Caco-2 (cell line): ENCODE measurements around the gene SCAPER. TPM values are rescaled to one million over a fixed set of nuclear protein-coding genes. Genes with fewer than 3 reads are reported as not detected.

ENCODE experiments used
- BruUV-seq: library from RNA; stranded (reverse); fragments of 400-500 nt; replicated peaks from 2 replicates; lab custom pipeline; 2021; lab: Mats Ljungman, UMichigan
- CTCF ChIA-PET: fragments of 300-600 bp; sonication (Branson Sonifier 250); formaldehyde crosslinking; loops from one replicate; lab custom pipeline; 2022; ENCODE audit warnings: antibody characterized with exemption; lab: Charles Lee
- POLR2A ChIA-PET: fragments of 300-600 bp; sonication (Branson Sonifier 250); formaldehyde crosslinking; loops from one replicate; lab custom pipeline; 2022; ENCODE audit warnings: antibody characterized with exemption; lab: Charles Lee
- DNase-seq, 2 experiments: peaks; one replicate each; pipeline versions ENCODE4 v3.0.0 to v3.0.0-alpha.2; 2020 to 2022
- H3K27me3 ChIP-seq: replicated peaks from 2 replicates; pipeline ENCODE4 v1.6.0; 2011; ENCODE audit warnings: low read length; ENCODE audit not compliant: control insufficient read depth, insufficient read depth
- H3K36me3 ChIP-seq: 2 replicates; pipeline ENCODE4 v1.5.1; 2011; ENCODE audit warnings: low read length; ENCODE audit not compliant: control insufficient read depth, insufficient read depth
- H3K4me1 ChIP-seq: fragments of 250-450 bp; sonication (Bioruptor Pico); 2 replicates; pipeline ENCODE4 v1.5.1; 2020; ENCODE audit warnings: mild to moderate bottlenecking
- H3K4me3 ChIP-seq: 2 replicates; pipeline ENCODE4 v1.5.1; 2011; ENCODE audit warnings: low read depth, mild to moderate bottlenecking, control low read depth, low read length
- H3K9me3 ChIP-seq: fragments of 250-450 bp; sonication (Bioruptor Pico); 2 replicates; pipeline ENCODE4 v1.5.1; 2020; ENCODE audit warnings: mild to moderate bottlenecking, moderate library complexity
- H3K27ac Mint-ChIP-seq: one replicate; pipeline ENCODE4 v1.8.0; 2022; ENCODE audit warnings: mixed read lengths; ENCODE audit not compliant: unreplicated experiment
- H3K27me3 Mint-ChIP-seq: one replicate; pipeline ENCODE4 v1.8.0; 2022; ENCODE audit warnings: mixed read lengths; ENCODE audit not compliant: insufficient read depth, unreplicated experiment
- H3K36me3 Mint-ChIP-seq: one replicate; pipeline ENCODE4 v1.8.0; 2022; ENCODE audit warnings: mild to moderate bottlenecking, mixed read lengths; ENCODE audit not compliant: insufficient read depth, unreplicated experiment
- H3K4me1 Mint-ChIP-seq: one replicate; pipeline ENCODE4 v1.8.0; 2022; ENCODE audit warnings: low read depth, mixed read lengths; ENCODE audit not compliant: unreplicated experiment
- H3K4me3 Mint-ChIP-seq: one replicate; pipeline ENCODE4 v1.8.0; 2022; ENCODE audit warnings: mild to moderate bottlenecking, moderate library complexity, mixed read lengths; ENCODE audit not compliant: unreplicated experiment
- H3K9me3 Mint-ChIP-seq: one replicate; pipeline ENCODE4 v1.8.0; 2022; ENCODE audit warnings: mixed read lengths; ENCODE audit not compliant: unreplicated experiment
- intact Hi-C: fragments of 100-400 bp; cut with micrococcal nuclease; formaldehyde crosslinking; loops from one replicate; pipeline ENCODE4 v1.10.0; 2022; ENCODE audit not compliant: unreplicated experiment
- total RNA-seq: library from RNA; stranded (reverse); gene quantifications from 2 replicates; pipeline ENCODE4 v1.2.3, GENCODE V29; 2022
- TF ChIP-seq, protein P1 (sequence below), 2 experiments: fragments of 200-600 bp in 1 of 2; IDR thresholded peaks; 1 replicate in 1 of 2; 2 replicates in 1 of 2; pipeline versions ENCODE4 v1.5.1 to v1.8.0; 2011 to 2022; ENCODE audit warnings: antibody characterized with exemption in 1 of 2, control low read depth in 1 of 2, inconsistent platforms in 1 of 2, low read depth in 1 of 2, low read length in 1 of 2, mild to moderate bottlenecking in 1 of 2, moderate library complexity in 1 of 2; ENCODE audit not compliant: insufficient read depth in 1 of 2, severe bottlenecking in 1 of 2, unreplicated experiment in 1 of 2

Gene SCAPER
- total RNA-seq, 1 experiment from 2014 or later, result 24.6 TPM

DNA sequence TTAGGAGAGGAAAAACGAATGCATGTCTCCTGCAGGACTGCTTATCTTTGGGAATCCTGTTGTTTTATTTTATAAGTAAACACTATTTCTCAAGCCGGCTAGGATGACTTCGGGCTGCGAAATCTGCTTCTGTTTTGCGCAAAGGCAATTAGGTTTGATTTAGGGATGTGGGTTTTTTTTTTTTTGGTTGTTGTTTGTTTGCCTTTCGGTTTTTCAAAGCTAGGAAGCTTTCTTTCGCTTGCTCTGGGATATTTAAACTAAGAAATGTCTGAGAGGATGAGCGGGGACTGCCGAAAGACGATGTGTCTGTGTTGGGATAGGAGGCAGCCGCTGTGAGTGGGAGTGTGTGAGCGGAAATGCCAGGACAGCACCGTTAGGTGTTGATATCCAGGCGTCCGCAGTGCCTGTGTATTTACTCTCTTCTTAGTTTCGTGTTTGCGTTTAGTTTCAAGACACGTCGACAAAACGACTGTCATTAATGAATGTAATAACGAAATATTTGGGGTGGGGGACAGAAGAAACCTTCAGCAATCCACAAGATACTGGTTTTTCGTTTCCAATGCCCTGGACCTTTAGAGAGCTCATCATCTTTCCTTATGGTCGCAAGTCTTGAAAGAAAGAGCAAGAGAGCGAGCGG, 568.0 kb downstream of the SCAPER start:
- H3K9me3 Mint-ChIP-seq, result no peaks in the 10 kb centered on the region
- H3K27me3 Mint-ChIP-seq, result no peaks in the 10 kb centered on the region
- H3K4me1 Mint-ChIP-seq, result peaks cover 18% of the 10 kb centered on the region
- peaks cover 53% of the 10 kb centered on the region for H3K36me3 Mint-ChIP-seq
- ChIA-PET POLR2A (interaction anchor here (0.6 to 2.0 kb wide), 11 partner anchors 8 to 885 kb away, joined by 3 to 29 read pairs (median 8); partner anchors contain the start of gene ETFA), CTCF (interaction anchor here (0.5 to 1.1 kb wide), 6 partner anchors 19 to 1162 kb away, joined by 3 to 7 read pairs (median 4); no protein-coding TSS in a partner anchor)
- Histone ChIP-seq H3K4me1 (peaks cover 27% of the 10 kb centered on the region), H3K9me3 (no peaks in the 10 kb centered on the region), H3K27me3 (no peaks in the 10 kb centered on the region), H3K4me3 (peak overlapping the region; percentile 82), H3K36me3 (no peaks in the 10 kb centered on the region)
- peak overlapping the region; percentile 89 for H3K27ac Mint-ChIP-seq
- BruUV-seq, result TSS peak; percentile 82
- TF ChIP-seq, protein P1, sequence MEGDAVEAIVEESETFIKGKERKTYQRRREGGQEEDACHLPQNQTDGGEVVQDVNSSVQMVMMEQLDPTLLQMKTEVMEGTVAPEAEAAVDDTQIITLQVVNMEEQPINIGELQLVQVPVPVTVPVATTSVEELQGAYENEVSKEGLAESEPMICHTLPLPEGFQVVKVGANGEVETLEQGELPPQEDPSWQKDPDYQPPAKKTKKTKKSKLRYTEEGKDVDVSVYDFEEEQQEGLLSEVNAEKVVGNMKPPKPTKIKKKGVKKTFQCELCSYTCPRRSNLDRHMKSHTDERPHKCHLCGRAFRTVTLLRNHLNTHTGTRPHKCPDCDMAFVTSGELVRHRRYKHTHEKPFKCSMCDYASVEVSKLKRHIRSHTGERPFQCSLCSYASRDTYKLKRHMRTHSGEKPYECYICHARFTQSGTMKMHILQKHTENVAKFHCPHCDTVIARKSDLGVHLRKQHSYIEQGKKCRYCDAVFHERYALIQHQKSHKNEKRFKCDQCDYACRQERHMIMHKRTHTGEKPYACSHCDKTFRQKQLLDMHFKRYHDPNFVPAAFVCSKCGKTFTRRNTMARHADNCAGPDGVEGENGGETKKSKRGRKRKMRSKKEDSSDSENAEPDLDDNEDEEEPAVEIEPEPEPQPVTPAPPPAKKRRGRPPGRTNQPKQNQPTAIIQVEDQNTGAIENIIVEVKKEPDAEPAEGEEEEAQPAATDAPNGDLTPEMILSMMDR (IDR thresholded peaks at IDR 0.05; ENCODE audit: insufficient read depth in 1 of 2, low read depth in 1 of 2, low read length in 1 of 2, severe bottlenecking in 1 of 2, unreplicated experiment in 1 of 2), result no peak
- DNase-seq, result peak in 1 of 2 experiments; percentile 48
- peak overlapping the region; percentile 90 for H3K4me3 Mint-ChIP-seq
- intact Hi-C loops, result loop anchor here (2.0 kb wide), 3 partner anchors 26 to 530 kb away; partner anchors contain the start of gene ETFA

DNA sequence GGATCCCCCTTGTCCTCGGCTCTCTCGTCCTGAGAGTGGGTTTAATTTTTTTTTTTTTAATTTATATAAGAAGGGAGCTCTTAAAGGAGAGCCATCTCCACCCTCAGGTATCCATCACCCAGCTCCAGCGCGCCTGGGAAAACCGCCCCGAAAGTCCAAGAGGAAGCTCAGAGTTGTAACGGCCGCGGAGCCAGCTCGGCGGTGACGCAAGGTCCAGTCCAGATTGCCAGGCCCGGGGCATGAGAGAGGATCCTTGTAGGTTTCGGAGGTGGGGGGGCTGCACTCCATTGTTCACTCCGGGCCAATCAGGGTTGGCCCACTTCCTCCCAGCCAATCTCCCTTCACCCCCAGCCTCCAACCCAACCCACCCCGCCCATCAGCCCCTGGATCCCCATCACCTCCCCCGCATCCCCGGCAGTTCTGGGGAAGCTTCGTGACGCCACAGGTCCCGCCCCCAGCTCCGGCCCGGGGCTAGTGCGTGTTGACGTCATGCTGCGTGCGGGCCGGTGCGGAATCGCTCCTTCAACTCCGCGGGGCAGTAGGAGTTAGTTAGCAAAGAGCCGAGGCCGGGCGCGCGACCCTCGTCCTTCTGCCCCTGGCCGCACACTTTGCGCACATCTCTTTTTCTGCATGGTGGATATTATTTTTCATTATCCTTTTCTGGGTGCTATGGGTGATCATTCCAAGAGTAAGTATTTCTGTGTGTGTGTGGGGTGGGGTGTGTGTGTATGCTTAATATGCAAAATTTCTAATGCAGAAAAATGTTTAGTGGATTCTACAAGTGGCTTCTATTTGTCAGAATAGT, 568.7 kb downstream of the SCAPER start, which contains the start of gene ISL2:
Gene ISL2 (plus strand): TSS at position 520 of the 805 bp plus-strand sequence. CDS start 111 bp downstream, at position 631.
- Histone ChIP-seq H3K4me1 (peaks cover 27% of the 10 kb centered on the region), H3K9me3 (no peaks in the 10 kb centered on the region), H3K27me3 (no peaks in the 10 kb centered on the region), H3K4me3 (peak within 1 kb of the TSS; percentile 82), H3K36me3 (no peaks in the 10 kb centered on the region)
- no peaks in the 10 kb centered on the region for H3K27me3 Mint-ChIP-seq
- H3K36me3 Mint-ChIP-seq, result peaks cover 46% of the 10 kb centered on the region
- no TSS peak for BruUV-seq
- intact Hi-C loops, result loop anchor here (2.0 kb wide), 3 partner anchors 26 to 530 kb away; partner anchors contain the start of gene ETFA
- ChIA-PET CTCF (interaction anchor here (0.5 to 1.1 kb wide), 9 partner anchors 9 to 1163 kb away, joined by 3 to 7 read pairs (median 4); partner anchors contain the start of gene ETFA), POLR2A (interaction anchor here (0.6 to 2.0 kb wide), 17 partner anchors 9 to 884 kb away, joined by 3 to 29 read pairs (median 5); partner anchors contain the start of genes ETFA and SCAPER)
- H3K9me3 Mint-ChIP-seq, result no peaks in the 10 kb centered on the region
- H3K27ac Mint-ChIP-seq, result peak within 1 kb of the TSS; percentile 89
- peak; percentile 97 for DNase-seq
- peak within 1 kb of the TSS; percentile 90 for H3K4me3 Mint-ChIP-seq
- peaks cover 18% of the 10 kb centered on the region for H3K4me1 Mint-ChIP-seq
- TF ChIP-seq, protein P1 (IDR thresholded peaks at IDR 0.05; ENCODE audit: insufficient read depth in 1 of 2, low read depth in 1 of 2, low read length in 1 of 2, severe bottlenecking in 1 of 2, unreplicated experiment in 1 of 2), result no peak
